NCI-H2081 treated with DMSO at 0.1 percent for 48 hours (cell line): ENCODE data around the gene KISS1R.
"Not testable (repeated sequence)": the region's sequence is repeated elsewhere in the genome, so short reads cannot be mapped to it uniquely, and the experiment has no call there.

ENCODE experiments used
- DNase-seq: peaks from one replicate; lab custom pipeline; 2025; lab: John Stamatoyannopoulos, UW

The KISS1R gene

GRCh38 chr19:881385-882071 is 35.6 kb upstream of the KISS1R start:
- DNase-seq: no peak

DNA sequence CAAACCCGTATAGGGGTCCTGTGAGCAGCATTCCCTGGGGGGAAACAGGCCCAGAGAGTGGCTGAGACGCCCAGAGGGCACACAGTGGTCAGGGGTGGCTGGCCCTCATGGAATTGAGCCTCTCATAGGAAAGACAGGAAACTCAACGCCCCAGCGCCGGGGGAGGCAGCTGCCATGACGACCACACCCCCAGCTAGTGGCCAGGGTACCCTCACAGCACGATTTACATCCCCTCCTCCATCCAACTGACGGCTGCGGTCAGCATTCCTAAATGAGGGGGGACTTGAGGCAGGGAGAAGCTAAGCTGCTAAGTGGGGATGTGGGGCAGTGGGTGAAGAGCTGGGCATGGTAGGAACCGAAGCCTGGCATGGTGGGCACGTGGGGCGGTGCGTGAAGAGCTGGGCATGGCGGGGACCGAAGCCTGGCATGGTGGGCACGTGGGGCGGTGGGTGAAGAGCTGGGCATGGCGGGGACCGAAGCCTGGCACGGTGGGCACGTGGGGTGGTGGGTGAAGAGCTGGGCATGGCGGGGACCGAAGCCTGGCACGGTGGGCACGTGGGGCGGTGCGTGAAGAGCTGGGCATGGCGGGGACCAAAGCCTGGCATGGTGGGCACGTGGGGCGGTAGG is 34.1 kb upstream of the KISS1R start:
- no peak for DNase-seq

DNA sequence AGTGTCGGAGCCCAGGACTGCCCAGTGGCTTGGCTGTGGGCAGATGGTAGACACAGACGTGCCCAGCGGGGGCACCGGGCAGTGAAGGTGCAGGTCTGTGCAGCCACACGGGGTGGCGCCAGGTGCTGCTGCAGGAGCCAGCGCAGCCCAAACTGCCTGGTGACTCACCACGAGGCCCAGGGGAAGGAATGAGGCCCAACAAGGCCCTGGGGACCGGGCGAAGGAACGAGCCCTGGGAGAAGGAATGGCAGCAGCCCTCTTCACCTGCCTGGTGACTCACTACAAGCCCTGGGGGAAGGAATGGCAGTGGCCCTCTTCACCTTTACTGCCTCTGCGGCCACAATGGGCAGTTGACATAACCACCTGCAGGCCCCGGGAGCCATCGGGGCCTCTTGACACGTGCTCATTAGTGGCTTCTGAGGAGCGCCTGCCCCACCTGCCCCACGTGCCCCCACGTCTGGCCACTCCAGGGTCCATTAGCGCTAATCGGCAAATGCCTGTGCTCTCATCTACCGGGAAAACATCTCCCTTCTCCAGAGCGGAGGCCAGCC is 33.4 kb upstream of the KISS1R start:
- DNase-seq: no peak

- DNase-seq: no peak
Measured at GRCh38 chr19:884420-885211, 32.5 kb upstream of the KISS1R start.

DNA sequence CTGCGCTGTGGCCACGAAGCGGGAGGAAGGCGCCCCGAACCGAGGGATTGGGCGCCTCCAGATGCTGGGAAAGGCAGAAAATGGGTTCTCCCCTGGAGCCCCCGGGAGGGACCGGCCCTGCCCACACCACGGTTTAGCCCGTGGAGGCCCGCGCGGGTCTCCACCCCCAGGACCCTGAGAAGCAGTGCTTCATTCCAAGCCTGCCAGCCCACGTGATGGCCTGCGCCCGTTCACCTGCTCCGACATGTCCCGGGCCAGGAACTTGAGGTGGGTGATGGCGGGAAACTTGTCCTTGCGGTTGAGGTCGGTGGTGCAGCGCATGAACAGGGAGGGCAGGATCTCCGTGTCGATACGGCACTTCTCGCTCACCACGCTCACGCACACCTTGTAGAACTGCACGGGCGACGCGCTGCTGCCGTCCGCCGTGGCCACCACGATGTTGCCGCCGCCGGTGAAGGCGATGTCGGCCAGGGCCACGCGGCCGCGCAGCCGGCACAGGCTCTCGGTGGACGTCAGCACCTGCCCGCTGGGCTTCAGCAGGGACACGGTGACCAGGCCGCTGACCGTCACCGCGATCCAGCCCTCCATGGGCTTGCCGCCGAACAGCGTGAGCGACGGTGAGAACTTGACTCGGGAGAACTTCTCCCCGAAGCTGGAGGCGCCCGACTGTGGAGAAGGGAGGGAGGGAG is 31.5 kb upstream of the KISS1R start:
- DNase-seq: no peak

DNA sequence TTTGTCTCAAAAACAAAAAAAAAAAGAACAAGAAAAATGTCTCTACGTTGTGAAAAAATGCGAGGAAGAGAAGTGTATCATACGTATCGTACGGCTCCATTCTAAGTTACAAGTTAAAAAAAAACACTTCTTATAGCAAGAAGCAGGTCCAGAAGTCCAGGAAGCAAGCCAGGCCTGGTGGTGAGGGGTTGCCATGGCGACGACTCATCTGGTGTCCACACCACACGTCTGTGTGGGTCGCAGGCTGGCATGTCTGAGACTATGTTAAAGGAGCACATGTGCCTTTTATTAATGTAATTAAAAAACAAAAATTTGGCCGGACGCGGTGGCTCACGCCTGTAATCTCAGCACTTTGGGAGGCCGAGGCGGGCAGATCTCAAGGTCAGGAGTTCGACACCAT is 30.1 kb upstream of the KISS1R start:
- no peak for DNase-seq

- no peak for DNase-seq
Measured at GRCh38 chr19:887599-887998, 29.5 kb upstream of the KISS1R start.

DNA sequence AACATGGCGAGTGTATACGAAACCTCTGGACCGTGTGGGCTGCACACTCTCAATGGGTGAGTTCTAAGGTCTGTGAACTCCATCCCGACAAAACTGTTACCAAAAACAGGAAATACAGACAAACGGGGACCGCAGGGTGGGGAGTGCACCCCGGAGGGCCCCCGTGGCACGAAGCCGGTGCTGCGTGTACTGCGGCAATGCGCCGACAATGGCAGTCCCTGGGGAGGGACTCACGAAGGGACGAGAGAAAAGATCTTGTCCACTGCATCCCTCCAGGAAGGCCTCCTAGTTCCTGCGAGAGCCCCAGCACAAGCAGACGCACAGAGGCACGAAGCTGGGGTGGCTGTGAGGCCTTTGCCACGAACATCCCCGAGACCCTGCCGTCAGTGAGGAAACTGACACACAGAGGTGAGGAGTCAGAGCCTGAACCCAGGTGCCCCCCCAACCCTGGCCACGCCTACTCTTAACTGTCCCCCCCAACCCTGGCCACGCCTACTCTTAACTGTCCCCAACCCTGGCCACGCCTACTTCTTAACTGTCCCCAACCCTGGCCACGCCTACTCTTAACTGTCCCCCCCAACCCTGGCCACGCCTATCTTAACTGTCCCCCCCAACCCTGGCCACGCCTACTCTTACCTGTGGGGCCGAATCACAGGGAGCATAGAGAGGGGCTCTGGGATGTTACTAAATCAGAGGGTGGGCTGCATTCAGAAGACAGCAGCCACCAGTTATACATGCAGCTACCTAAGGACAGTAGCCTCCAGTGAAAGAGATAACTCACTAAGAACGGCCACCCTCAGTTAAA is 28.4 kb upstream of the KISS1R start:
- DNase-seq: no peak

- DNase-seq: no peak
Measured at GRCh38 chr19:889662-890295, 27.4 kb upstream of the KISS1R start.

GRCh38 chr19:890831-891230 is 26.3 kb upstream of the KISS1R start:
- DNase-seq: no peak

- DNase-seq: not testable (repeated sequence)
Measured at GRCh38 chr19:891421-892200, 25.5 kb upstream of the KISS1R start.

DNA sequence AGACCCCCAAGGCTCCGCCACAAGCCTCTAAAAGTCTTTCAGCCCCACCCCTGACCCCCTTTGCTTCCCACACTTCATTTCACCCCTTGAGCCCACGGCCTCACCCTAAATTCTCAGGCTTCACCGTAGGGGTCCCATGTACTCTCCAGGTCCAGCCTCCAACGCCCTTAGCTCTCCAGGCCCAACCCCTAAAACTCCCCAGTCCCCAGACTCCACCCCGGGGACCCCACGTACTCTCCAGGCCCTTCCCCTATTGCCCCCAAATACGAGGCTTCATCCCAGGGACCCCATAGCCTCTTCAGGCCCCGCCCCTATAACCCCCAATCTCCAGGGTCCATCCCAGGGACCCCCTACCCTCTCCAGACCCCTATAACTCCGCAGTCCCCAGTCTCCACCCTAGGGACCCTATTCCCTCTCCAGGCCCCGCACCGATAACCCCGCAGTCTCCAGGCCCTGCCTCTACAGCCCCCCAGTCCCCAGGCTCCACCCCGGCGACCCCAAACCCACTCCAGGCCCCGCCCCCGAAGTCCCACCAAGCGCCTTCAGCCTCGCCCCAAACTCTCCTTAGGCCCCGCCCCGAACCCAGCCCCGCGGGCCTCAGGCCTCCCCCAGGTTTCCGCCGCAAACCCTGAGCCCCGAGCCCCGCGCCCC is 24.8 kb upstream of the KISS1R start:
- DNase-seq: no peak

- DNase-seq: peak; percentile 72
Measured at GRCh38 chr19:892894-893689, 24.0 kb upstream of the KISS1R start, which contains the start of the genes MED16 and RNU6-9. MED16 (minus strand) TSS chr19:893187; CDS start chr19:891131, 2,056 bp downstream. RNU6-9 (plus strand) TSS chr19:893484.

- DNase-seq: no peak
Measured at GRCh38 chr19:896434-896833, 20.7 kb upstream of the KISS1R start.

DNA sequence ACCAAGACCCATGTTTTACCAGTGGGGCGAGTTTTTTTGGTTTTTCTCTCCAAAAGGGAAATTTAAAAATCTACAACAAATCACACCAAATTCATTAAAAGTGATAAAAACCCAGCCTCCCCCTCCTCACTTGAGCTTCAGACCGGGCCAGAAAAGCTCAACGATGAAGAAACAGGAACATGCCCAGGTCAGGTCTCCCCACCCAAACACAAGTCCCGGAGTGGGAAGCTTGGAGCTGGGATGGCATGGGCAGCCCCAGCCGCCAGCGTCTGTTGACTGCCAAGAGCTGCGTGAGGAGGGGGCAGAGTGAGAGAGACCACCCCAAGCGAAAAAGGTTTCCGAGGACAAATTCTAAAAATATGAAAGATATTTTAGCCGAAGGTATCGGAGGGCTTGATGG is 20.1 kb upstream of the KISS1R start:
- no peak for DNase-seq

- no peak for DNase-seq
Measured at GRCh38 chr19:897442-898039, 19.6 kb upstream of the KISS1R start.

DNA sequence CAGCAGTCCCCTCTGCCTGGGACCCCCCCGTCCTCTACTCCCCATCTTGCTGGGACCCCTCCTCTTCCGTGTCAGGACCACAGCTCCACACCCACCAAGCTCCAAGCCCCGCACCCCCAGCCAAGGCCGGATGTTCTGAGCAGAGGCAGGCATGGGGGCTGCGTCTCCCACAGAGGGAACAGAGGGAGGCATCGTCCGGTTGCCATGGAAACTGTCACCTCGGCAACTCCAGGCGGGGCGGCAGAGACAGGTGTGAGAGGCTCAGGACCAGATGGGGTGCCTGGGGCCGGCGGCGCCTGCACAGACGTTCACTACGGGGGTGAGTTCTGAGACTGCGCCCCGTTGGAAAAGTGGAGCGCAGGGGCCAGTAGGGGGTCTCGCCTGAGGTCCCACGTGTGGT is 18.5 kb upstream of the KISS1R start:
- no peak for DNase-seq
